Activated T-helper 2 cell treated with anti-CD3 and anti-CD28 coated beads, Interferon-gamma antibody, Interleukin-2, Interleukin-4, amounts not matched to agents 10 μg/mL and 5 μg/mL and 100 μg/mL, durations not matched to agents 14 hours and 24 hours and 36 hours (primary cell): ENCODE measurements around the gene TRAPPC12. TPM values are rescaled to one million over a fixed set of nuclear protein-coding genes. Genes with fewer than 3 reads are reported as not detected.

ENCODE experiments used
- DNase-seq: peaks from one replicate; pipeline ENCODE4 v3.0.0; 2021; ENCODE audit warnings: low spot score
- H3K27ac Mint-ChIP-seq: one replicate; pipeline ENCODE4 v1.8.0; 2021; ENCODE audit warnings: mixed read lengths
- H3K27me3 Mint-ChIP-seq: one replicate; pipeline ENCODE4 v1.8.0; 2021; ENCODE audit warnings: low read depth, mixed read lengths
- H3K36me3 Mint-ChIP-seq: one replicate; pipeline ENCODE4 v1.8.0; 2021; ENCODE audit warnings: low read depth, mixed read lengths
- H3K4me1 Mint-ChIP-seq: one replicate; pipeline ENCODE4 v1.8.0; 2021; ENCODE audit warnings: low read depth, mixed read lengths
- H3K4me3 Mint-ChIP-seq: one replicate; pipeline ENCODE4 v1.8.0; 2021; ENCODE audit warnings: low read depth, mild to moderate bottlenecking, moderate library complexity, mixed read lengths
- H3K9me3 Mint-ChIP-seq: one replicate; pipeline ENCODE4 v1.8.0; 2021; ENCODE audit warnings: mixed read lengths
- intact Hi-C: fragments of 100-400 bp; cut with micrococcal nuclease; formaldehyde crosslinking; loops from one replicate; pipeline ENCODE4 v1.15.1; 2023
- total RNA-seq: library from RNA; stranded (reverse); gene quantifications from 2 replicates; pipeline ENCODE4 v1.2.3, GENCODE V29; 2022

Gene TRAPPC12
- total RNA-seq, 1 donor from 2014 or later = 84.6 TPM

- peaks cover 40% of the 10 kb centered on the region for H3K36me3 Mint-ChIP-seq
- intact Hi-C loops = no loop called here
- no peak for DNase-seq
These were observed 42.1 kb downstream of the TRAPPC12 start for GRCh38 chr2:3421580-3421979.

GRCh38 chr2:3422161-3422779, 42.8 kb downstream of the TRAPPC12 start:
- Mint-ChIP-seq H3K4me1 (peaks cover 1% of the 10 kb centered on the region), H3K4me3 (no peak overlapping the region), H3K27ac (no peak overlapping the region), H3K36me3 (peaks cover 40% of the 10 kb centered on the region), H3K27me3 (no peaks in the 10 kb centered on the region), H3K9me3 (no peaks in the 10 kb centered on the region)
- DNase-seq = no peak
- intact Hi-C loops = no loop called here

More at GRCh38 chr2:3421580-3421979, 42.1 kb downstream of the TRAPPC12 start:
- H3K4me3 Mint-ChIP-seq = no peak overlapping the region
- H3K27me3 Mint-ChIP-seq = no peaks in the 10 kb centered on the region
- no peak overlapping the region for H3K27ac Mint-ChIP-seq
- H3K9me3 Mint-ChIP-seq = no peaks in the 10 kb centered on the region
- peaks cover 1% of the 10 kb centered on the region for H3K4me1 Mint-ChIP-seq

GRCh38 chr2:3423492-3424170, 44.1 kb downstream of the TRAPPC12 start:
- no peaks in the 10 kb centered on the region for H3K27me3 Mint-ChIP-seq
- DNase-seq = peak; percentile 55
- H3K4me3 Mint-ChIP-seq = no peak overlapping the region
- H3K9me3 Mint-ChIP-seq = no peaks in the 10 kb centered on the region
- intact Hi-C loops = loop anchor here (1.0 kb wide), 1 partner anchor 228 kb away; no protein-coding TSS in a partner anchor
- H3K4me1 Mint-ChIP-seq = peaks cover 3% of the 10 kb centered on the region
- H3K27ac Mint-ChIP-seq = peak overlapping the region; percentile 10
- peaks cover 34% of the 10 kb centered on the region for H3K36me3 Mint-ChIP-seq

GRCh38 chr2:3424171-3424795, 44.8 kb downstream of the TRAPPC12 start:
- Mint-ChIP-seq H3K27me3 (no peaks in the 10 kb centered on the region), H3K36me3 (peaks cover 37% of the 10 kb centered on the region), H3K9me3 (no peaks in the 10 kb centered on the region)

GRCh38 chr2:3426615-3427014, 47.1 kb downstream of the TRAPPC12 start:
- intact Hi-C loops = no loop called here
- H3K4me3 Mint-ChIP-seq = no peak overlapping the region
- H3K36me3 Mint-ChIP-seq = peaks cover 42% of the 10 kb centered on the region
- no peak overlapping the region for H3K27ac Mint-ChIP-seq
- H3K9me3 Mint-ChIP-seq = no peaks in the 10 kb centered on the region
- peaks cover 3% of the 10 kb centered on the region for H3K4me1 Mint-ChIP-seq
- DNase-seq = no peak
- H3K27me3 Mint-ChIP-seq = no peaks in the 10 kb centered on the region

More at GRCh38 chr2:3424171-3424795, 44.8 kb downstream of the TRAPPC12 start:
- intact Hi-C loops = loop anchor here (1.0 kb wide), 1 partner anchor 227 kb away; no protein-coding TSS in a partner anchor
- peaks cover 3% of the 10 kb centered on the region for H3K4me1 Mint-ChIP-seq
- no peak overlapping the region for H3K27ac Mint-ChIP-seq
- DNase-seq = no peak
- no peak overlapping the region for H3K4me3 Mint-ChIP-seq

GRCh38 chr2:3427272-3427671, 47.8 kb downstream of the TRAPPC12 start:
- no peak overlapping the region for H3K4me3 Mint-ChIP-seq
- peaks cover 49% of the 10 kb centered on the region for H3K36me3 Mint-ChIP-seq
- no peaks in the 10 kb centered on the region for H3K27me3 Mint-ChIP-seq
- no peaks in the 10 kb centered on the region for H3K9me3 Mint-ChIP-seq
- peaks cover 3% of the 10 kb centered on the region for H3K4me1 Mint-ChIP-seq
- no peak overlapping the region for H3K27ac Mint-ChIP-seq
- intact Hi-C loops = no loop called here
- no peak for DNase-seq

GRCh38 chr2:3428577-3428976, 49.1 kb downstream of the TRAPPC12 start:
- no peak for DNase-seq
- Mint-ChIP-seq H3K4me1 (peaks cover 3% of the 10 kb centered on the region), H3K4me3 (no peak overlapping the region), H3K27me3 (no peaks in the 10 kb centered on the region), H3K36me3 (peaks cover 41% of the 10 kb centered on the region), H3K27ac (no peak overlapping the region), H3K9me3 (no peaks in the 10 kb centered on the region)
- intact Hi-C loops = no loop called here

- no peak for DNase-seq
- H3K4me1 Mint-ChIP-seq = peaks cover 1% of the 10 kb centered on the region
- peaks cover 36% of the 10 kb centered on the region for H3K36me3 Mint-ChIP-seq
- no peaks in the 10 kb centered on the region for H3K27me3 Mint-ChIP-seq
- H3K9me3 Mint-ChIP-seq = no peaks in the 10 kb centered on the region
- H3K27ac Mint-ChIP-seq = no peak overlapping the region
- intact Hi-C loops = no loop called here
- no peak overlapping the region for H3K4me3 Mint-ChIP-seq
These were observed 49.6 kb downstream of the TRAPPC12 start for GRCh38 chr2:3429066-3429610.

- intact Hi-C loops = no loop called here
- Mint-ChIP-seq H3K9me3 (no peaks in the 10 kb centered on the region), H3K27ac (no peak overlapping the region), H3K27me3 (no peaks in the 10 kb centered on the region), H3K4me1 (peaks cover 1% of the 10 kb centered on the region), H3K36me3 (peaks cover 28% of the 10 kb centered on the region), H3K4me3 (no peak overlapping the region)
- DNase-seq = no peak
These were observed 50.7 kb downstream of the TRAPPC12 start for GRCh38 chr2:3430172-3430571.

- Mint-ChIP-seq H3K4me1 (peaks cover 1% of the 10 kb centered on the region), H3K4me3 (no peak overlapping the region), H3K27ac (no peak overlapping the region), H3K36me3 (peaks cover 22% of the 10 kb centered on the region), H3K27me3 (no peaks in the 10 kb centered on the region), H3K9me3 (no peaks in the 10 kb centered on the region)
- no peak for DNase-seq
- intact Hi-C loops = no loop called here
These were observed 51.4 kb downstream of the TRAPPC12 start for GRCh38 chr2:3430740-3431490.

GRCh38 chr2:3432067-3432466, 52.6 kb downstream of the TRAPPC12 start:
- Mint-ChIP-seq H3K27ac (no peak overlapping the region), H3K4me1 (peaks cover 1% of the 10 kb centered on the region), H3K27me3 (no peaks in the 10 kb centered on the region), H3K9me3 (no peaks in the 10 kb centered on the region), H3K4me3 (no peak overlapping the region), H3K36me3 (peaks cover 19% of the 10 kb centered on the region)
- DNase-seq = no peak
- intact Hi-C loops = no loop called here

- no peak for DNase-seq
- no peak overlapping the region for H3K27ac Mint-ChIP-seq
These were observed 53.3 kb downstream of the TRAPPC12 start for GRCh38 chr2:3432693-3433338.

More at GRCh38 chr2:3432693-3433338, 53.3 kb downstream of the TRAPPC12 start:
- H3K4me1 Mint-ChIP-seq = peaks cover under 1% of the 10 kb centered on the region
- no peaks in the 10 kb centered on the region for H3K27me3 Mint-ChIP-seq
- H3K36me3 Mint-ChIP-seq = peaks cover 19% of the 10 kb centered on the region
- no peaks in the 10 kb centered on the region for H3K9me3 Mint-ChIP-seq
- intact Hi-C loops = no loop called here
- no peak overlapping the region for H3K4me3 Mint-ChIP-seq
